ENCODE data around the gene PSEN1. TPM values are rescaled to one million over a fixed set of nuclear protein-coding genes. Genes with fewer than 3 reads are reported as not detected.
A peak's percentile ranks its signal among the peaks of the same experiment; 100 is the strongest.

Gene PSEN1
- total RNA-seq, 2 donors from 2014 or later, result 20.5 to 22.3 TPM

DNA sequence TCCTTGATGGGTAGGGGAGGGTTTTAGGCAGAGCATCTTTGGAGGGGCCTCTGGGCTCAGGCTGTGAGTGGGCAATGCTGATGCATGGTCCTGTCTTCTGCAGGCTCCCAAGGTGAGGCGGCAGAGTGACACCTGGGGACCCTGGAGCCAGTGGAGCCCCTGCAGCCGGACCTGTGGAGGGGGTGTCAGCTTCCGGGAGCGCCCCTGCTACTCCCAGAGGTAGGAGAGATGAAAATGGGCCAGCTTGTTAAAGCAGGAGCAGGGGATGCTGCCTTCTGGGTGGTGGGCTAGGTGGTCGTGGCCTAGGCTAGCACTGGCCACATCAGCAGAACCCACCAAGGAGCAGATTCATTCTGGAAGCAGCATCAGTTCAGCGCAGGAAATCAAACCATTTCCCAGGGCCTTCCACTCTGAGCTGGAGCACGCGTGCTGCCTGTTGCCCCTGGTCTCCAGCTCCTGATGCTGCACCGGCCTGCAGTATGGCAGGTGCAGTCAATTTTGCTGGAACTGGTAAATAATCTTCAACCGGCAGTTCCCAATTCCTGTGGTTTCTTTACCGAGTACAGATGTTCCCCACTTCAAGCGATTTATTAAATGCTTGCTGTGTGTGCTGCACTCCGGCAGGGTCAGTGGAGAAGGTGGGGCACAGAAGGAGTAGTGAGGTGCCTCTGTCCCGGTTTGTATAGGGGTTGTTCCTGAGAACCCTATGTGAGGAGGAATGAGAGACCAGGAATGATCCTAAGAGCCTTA, 108.4 kb downstream of the PSEN1 start:
- Histone ChIP-seq H3K9me3 (no peaks in the 10 kb centered on the region), H3K4me3 (no peak overlapping the region), H3K36me3 (no peaks in the 10 kb centered on the region), H3K27ac (no peak overlapping the region), H3K27me3 (no peaks in the 10 kb centered on the region), H3K4me1 (peaks cover 0 to 20% of the 10 kb centered on the region in 2 donors)
- DNase-seq (ENCODE audit: low spot score), result no peak
- TF ChIP-seq, protein P1, sequence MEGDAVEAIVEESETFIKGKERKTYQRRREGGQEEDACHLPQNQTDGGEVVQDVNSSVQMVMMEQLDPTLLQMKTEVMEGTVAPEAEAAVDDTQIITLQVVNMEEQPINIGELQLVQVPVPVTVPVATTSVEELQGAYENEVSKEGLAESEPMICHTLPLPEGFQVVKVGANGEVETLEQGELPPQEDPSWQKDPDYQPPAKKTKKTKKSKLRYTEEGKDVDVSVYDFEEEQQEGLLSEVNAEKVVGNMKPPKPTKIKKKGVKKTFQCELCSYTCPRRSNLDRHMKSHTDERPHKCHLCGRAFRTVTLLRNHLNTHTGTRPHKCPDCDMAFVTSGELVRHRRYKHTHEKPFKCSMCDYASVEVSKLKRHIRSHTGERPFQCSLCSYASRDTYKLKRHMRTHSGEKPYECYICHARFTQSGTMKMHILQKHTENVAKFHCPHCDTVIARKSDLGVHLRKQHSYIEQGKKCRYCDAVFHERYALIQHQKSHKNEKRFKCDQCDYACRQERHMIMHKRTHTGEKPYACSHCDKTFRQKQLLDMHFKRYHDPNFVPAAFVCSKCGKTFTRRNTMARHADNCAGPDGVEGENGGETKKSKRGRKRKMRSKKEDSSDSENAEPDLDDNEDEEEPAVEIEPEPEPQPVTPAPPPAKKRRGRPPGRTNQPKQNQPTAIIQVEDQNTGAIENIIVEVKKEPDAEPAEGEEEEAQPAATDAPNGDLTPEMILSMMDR (IDR thresholded peaks at IDR 0.05), result no peak

DNA sequence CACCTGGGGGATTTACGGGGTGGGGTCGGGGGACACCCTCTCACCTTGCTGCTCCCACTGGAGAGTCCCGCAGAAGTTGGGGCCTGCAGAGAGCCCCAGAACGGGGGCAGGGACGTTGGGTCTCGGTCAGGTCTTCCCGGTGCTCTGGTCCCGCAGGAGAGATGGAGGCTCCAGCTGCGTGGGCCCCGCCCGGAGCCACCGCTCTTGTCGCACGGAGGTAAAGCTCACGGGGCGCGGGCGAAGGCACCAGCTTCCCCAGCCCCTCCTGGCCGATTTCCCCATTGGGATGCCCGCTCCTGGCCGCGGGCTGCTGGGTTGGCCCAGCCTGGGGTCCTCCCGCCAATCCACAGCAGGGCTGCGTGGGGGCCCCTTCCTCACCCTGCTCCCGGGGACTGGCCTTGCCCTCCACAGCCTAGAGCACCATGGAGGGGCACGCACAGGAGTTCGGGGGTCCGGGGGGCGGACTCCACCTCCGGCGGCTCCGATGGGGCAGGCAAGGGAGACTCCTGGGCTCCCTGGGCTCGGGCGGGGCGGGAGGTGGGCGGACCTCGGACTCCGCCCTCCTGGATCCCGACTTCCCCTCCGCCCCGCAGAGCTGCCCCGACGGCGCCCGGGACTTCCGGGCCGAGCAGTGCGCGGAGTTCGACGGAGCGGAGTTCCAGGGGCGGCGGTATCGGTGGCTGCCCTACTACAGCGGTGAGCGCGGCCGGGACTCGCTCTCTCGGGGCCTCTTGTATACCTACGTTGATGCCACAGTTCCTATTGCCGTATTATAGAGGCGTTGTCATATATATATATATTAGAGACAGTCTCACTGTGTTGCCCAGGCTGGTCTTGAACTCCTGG, 109.4 kb downstream of the PSEN1 start:
- H3K9me3 ChIP-seq, result no peaks in the 10 kb centered on the region
- TF ChIP-seq, protein P1 (IDR thresholded peaks at IDR 0.05), result no peak
- H3K27ac ChIP-seq, result no peak overlapping the region
- H3K36me3 ChIP-seq, result no peaks in the 10 kb centered on the region
- DNase-seq (ENCODE audit: low spot score), result no peak
- H3K4me3 ChIP-seq, result peak overlapping the region; percentile 42 to 54
- no peaks in the 10 kb centered on the region for H3K27me3 ChIP-seq
- H3K4me1 ChIP-seq, result peaks cover 0 to 14% of the 10 kb centered on the region in 2 donors

DNA sequence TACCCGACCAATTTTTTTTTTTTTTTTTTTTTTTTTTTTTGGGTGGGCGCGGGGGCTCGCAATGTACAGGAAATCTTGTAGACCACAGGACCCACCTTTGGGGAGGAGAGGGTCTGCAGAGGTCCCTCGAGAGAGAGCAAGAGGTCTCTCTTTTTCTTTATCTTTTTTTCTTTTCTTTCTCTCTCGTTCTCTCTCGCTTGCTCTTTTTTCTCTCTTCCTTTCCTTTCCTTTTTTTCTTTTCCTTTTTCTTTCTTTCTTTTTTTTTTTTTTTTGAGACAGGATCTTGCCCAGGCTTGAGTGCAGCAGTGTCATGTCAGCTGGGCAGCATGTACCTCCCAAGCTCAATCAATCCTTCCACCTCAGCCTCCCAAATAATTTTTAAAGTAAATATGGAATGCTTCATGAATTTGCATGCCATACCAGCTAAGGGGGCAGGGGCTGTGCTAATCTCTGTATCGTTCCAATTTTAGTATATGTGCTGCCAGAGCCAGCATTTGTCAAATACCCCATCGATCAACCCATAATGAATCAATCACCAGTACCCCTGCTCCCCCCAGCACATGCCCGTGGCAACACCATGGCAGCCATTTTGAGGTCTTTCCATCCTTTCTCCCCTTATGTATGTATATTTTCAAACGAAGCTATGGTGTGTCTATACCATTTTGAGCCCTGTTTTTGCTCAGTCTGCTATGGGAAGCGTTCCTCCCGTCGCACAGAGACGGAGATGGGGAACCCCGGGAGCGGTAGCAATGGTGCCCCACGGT, 110.3 kb downstream of the PSEN1 start:
- no peaks in the 10 kb centered on the region for H3K27me3 ChIP-seq
- DNase-seq (ENCODE audit: low spot score), result no peak
- H3K9me3 ChIP-seq, result no peaks in the 10 kb centered on the region
- H3K4me3 ChIP-seq, result peak overlapping the region; percentile 42 to 54
- no peaks in the 10 kb centered on the region for H3K36me3 ChIP-seq
- TF ChIP-seq, protein P1 (IDR thresholded peaks at IDR 0.05), result no peak
- H3K4me1 ChIP-seq, result peaks cover 0 to 11% of the 10 kb centered on the region in 2 donors
- no peak overlapping the region for H3K27ac ChIP-seq

DNA sequence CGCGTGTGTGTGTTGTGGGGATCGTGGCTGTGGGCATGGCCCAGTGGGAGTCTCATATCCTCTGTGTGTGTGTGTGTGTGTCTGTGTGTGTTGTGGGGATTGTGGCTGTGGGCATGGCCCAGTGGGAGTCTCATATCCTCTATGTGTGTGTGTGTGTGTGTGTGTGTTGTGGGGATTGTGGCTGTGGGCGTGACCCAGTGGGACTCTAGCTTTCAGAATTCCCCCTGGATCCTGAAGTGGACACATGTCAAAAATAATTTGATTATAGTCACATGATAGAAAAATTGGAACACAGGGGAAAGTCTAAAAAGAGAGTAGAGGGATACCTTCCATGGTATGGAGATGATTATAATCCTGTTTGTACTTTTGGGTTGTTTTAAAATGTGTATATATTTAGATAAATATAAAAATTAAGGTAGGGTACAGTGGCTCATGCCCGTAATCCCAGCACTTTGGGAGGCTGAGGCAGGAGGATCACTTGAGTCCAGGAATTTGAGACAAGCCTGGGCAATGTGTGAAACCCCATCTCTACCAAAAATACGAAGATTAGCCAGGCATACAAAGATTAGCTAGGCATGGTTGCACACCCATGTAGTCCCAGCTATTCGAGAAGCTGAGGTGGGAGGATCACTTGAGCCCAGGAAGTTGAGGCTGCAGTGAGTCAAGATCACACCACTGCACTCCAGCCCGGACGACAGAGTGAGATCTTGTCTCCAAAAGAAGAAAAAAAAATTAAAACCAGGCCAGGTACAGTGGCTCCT, 112.0 kb downstream of the PSEN1 start:
- no peaks in the 10 kb centered on the region for H3K36me3 ChIP-seq
- no peaks in the 10 kb centered on the region for H3K9me3 ChIP-seq
- DNase-seq (ENCODE audit: low spot score), result no peak
- H3K4me1 ChIP-seq, result peaks cover 0 to 11% of the 10 kb centered on the region in 2 donors
- TF ChIP-seq, protein P1 (IDR thresholded peaks at IDR 0.05), result no peak
- H3K4me3 ChIP-seq, result no peak overlapping the region
- no peaks in the 10 kb centered on the region for H3K27me3 ChIP-seq
- H3K27ac ChIP-seq, result no peak overlapping the region

DNA sequence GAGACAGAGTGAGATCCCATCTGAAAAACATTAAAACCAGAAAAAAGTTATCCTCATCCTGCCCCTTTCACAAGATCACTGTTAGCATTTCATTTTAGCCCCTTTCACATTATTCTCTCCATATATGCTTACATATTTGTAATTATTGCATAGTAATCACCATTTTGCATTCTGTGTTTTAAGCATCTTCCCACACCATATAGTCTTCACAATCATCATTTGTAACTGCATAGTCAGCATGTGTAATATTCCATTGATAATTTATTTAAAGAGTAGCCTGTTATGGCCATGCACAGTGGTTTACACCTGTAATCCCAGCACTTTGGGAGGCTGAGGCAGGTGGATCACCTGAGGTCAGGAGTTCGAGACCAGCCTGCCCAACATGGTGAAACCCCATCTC, 112.8 kb downstream of the PSEN1 start:
- Histone ChIP-seq H3K9me3 (no peaks in the 10 kb centered on the region), H3K4me3 (no peak overlapping the region), H3K36me3 (no peaks in the 10 kb centered on the region), H3K27me3 (no peaks in the 10 kb centered on the region), H3K4me1 (peaks cover 0 to 11% of the 10 kb centered on the region in 2 donors), H3K27ac (no peak overlapping the region)
- DNase-seq (ENCODE audit: low spot score), result no peak
- TF ChIP-seq, protein P1 (IDR thresholded peaks at IDR 0.05), result no peak

Data from right atrium auricular region (tissue), 2 donors.